ENCODE measurements around the gene SH3YL1. TPM values are rescaled to one million over a fixed set of nuclear protein-coding genes. Genes with fewer than 3 reads are reported as not detected.

The SH3YL1 gene
- total and polyA plus RNA-seq, 4 donors = 35.1 to 121 (median 54.3) TPM

- Histone ChIP-seq H3K27ac (ENCODE audit: low read depth in 1 of 2, low read length in 1 of 2) (no peak overlapping the region), H3K9ac (ENCODE audit: insufficient read depth in 1 of 2, low read length in 2 of 2) (no peak overlapping the region), H3K4me3 (no peak overlapping the region), H3K9me3 (ENCODE audit: control insufficient read depth in 4 of 4, insufficient read depth in 3 of 4, low read length in 3 of 4) (no peaks in the 10 kb centered on the region), H3K4me1 (ENCODE audit: control insufficient read depth in 5 of 5, insufficient read depth in 5 of 5, low read length in 5 of 5) (peaks cover 6 to 20% (median 9%) of the 10 kb centered on the region in 5 donors), H3K36me3 (ENCODE audit: control insufficient read depth in 4 of 4, insufficient read depth in 4 of 4, low read length in 4 of 4) (peaks cover 3 to 10% (median 7%) of the 10 kb centered on the region in 4 donors), H3K27me3 (ENCODE audit: control insufficient read depth in 3 of 3, insufficient read depth in 3 of 3, low read length in 2 of 3) (no peaks in the 10 kb centered on the region)
- TF ChIP-seq, protein P1, sequence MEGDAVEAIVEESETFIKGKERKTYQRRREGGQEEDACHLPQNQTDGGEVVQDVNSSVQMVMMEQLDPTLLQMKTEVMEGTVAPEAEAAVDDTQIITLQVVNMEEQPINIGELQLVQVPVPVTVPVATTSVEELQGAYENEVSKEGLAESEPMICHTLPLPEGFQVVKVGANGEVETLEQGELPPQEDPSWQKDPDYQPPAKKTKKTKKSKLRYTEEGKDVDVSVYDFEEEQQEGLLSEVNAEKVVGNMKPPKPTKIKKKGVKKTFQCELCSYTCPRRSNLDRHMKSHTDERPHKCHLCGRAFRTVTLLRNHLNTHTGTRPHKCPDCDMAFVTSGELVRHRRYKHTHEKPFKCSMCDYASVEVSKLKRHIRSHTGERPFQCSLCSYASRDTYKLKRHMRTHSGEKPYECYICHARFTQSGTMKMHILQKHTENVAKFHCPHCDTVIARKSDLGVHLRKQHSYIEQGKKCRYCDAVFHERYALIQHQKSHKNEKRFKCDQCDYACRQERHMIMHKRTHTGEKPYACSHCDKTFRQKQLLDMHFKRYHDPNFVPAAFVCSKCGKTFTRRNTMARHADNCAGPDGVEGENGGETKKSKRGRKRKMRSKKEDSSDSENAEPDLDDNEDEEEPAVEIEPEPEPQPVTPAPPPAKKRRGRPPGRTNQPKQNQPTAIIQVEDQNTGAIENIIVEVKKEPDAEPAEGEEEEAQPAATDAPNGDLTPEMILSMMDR (IDR thresholded peaks at IDR 0.05; ENCODE audit: control extremely low read depth, extremely low read depth) = no peak
- DNase-seq (no peak), ATAC-seq (ENCODE audit: insufficient read depth, low FRiP score) (no peak)
- 97 to 100% methylated on average over 4 of the region's 4 CpGs for WGBS, 2 donors
Measured at GRCh38 chr2:270861-271260, 7.0 kb upstream of the SH3YL1 start.

- WGBS, 2 donors = 59 to 68% methylated on average over 4 of the region's 4 CpGs
- H3K9me3 ChIP-seq (ENCODE audit: control insufficient read depth in 4 of 4, insufficient read depth in 3 of 4, low read length in 3 of 4) = no peaks in the 10 kb centered on the region
- TF ChIP-seq, protein P1 (IDR thresholded peaks at IDR 0.05; ENCODE audit: control extremely low read depth, extremely low read depth) = no peak
- no peak overlapping the region for H3K4me3 ChIP-seq
- H3K9ac ChIP-seq (ENCODE audit: insufficient read depth in 1 of 2, low read length in 2 of 2) = no peak overlapping the region
- no peak for ATAC-seq (ENCODE audit: insufficient read depth, low FRiP score)
- H3K36me3 ChIP-seq (ENCODE audit: control insufficient read depth in 4 of 4, insufficient read depth in 4 of 4, low read length in 4 of 4) = peaks cover under 1 to 14% (median 5%) of the 10 kb centered on the region in 4 donors
- peaks cover 6 to 20% (median 13%) of the 10 kb centered on the region in 5 donors for H3K4me1 ChIP-seq (ENCODE audit: control insufficient read depth in 5 of 5, insufficient read depth in 5 of 5, low read length in 5 of 5)
- DNase-seq = no peak
- H3K27me3 ChIP-seq (ENCODE audit: control insufficient read depth in 3 of 3, insufficient read depth in 3 of 3, low read length in 2 of 3) = no peaks in the 10 kb centered on the region
- H3K27ac ChIP-seq (ENCODE audit: low read depth in 1 of 2, low read length in 1 of 2) = no peak overlapping the region
Measured at GRCh38 chr2:269356-270030, 5.7 kb upstream of the SH3YL1 start.

GRCh38 chr2:268323-268722 lies 4.5 kb upstream of the SH3YL1 start:
- H3K27ac ChIP-seq (ENCODE audit: low read depth in 1 of 2, low read length in 1 of 2) = no peak overlapping the region
- no peak for DNase-seq
- H3K9me3 ChIP-seq (ENCODE audit: control insufficient read depth in 4 of 4, insufficient read depth in 3 of 4, low read length in 3 of 4) = no peaks in the 10 kb centered on the region
- TF ChIP-seq, protein P1 (IDR thresholded peaks at IDR 0.05; ENCODE audit: control extremely low read depth, extremely low read depth) = no peak
- no peak overlapping the region for H3K4me3 ChIP-seq
- no peaks in the 10 kb centered on the region for H3K27me3 ChIP-seq (ENCODE audit: control insufficient read depth in 3 of 3, insufficient read depth in 3 of 3, low read length in 2 of 3)
- H3K36me3 ChIP-seq (ENCODE audit: control insufficient read depth in 4 of 4, insufficient read depth in 4 of 4, low read length in 4 of 4) = peaks cover 0 to 12% (median 2%) of the 10 kb centered on the region in 4 donors
- ATAC-seq (ENCODE audit: insufficient read depth, low FRiP score) = no peak
- no peak overlapping the region for H3K9ac ChIP-seq (ENCODE audit: insufficient read depth in 1 of 2, low read length in 2 of 2)
- peaks cover 6 to 18% (median 18%) of the 10 kb centered on the region in 5 donors for H3K4me1 ChIP-seq (ENCODE audit: control insufficient read depth in 5 of 5, insufficient read depth in 5 of 5, low read length in 5 of 5)

Measured in lung (tissue), 12 donors.